AG10803 (cell line): ENCODE data around the gene PPM1G.
A peak's percentile ranks its signal among the peaks of the same experiment; 100 is the strongest.

Experiments used
- DNase-seq: peaks from one replicate; pipeline ENCODE4 v3.0.0; 2010; ENCODE audit warnings: low read depth
- H3K4me3 ChIP-seq: 2 replicates; pipeline ENCODE4 v1.5.1; 2011; ENCODE audit warnings: mild to moderate bottlenecking, low read length, control low read depth
- TF ChIP-seq, protein P1 (sequence below): conservative IDR thresholded peaks from 2 replicates; pipeline ENCODE4 v1.5.1; 2011; ENCODE audit warnings: mild to moderate bottlenecking, low read length, control low read depth, inconsistent platforms

Gene PPM1G

DNA sequence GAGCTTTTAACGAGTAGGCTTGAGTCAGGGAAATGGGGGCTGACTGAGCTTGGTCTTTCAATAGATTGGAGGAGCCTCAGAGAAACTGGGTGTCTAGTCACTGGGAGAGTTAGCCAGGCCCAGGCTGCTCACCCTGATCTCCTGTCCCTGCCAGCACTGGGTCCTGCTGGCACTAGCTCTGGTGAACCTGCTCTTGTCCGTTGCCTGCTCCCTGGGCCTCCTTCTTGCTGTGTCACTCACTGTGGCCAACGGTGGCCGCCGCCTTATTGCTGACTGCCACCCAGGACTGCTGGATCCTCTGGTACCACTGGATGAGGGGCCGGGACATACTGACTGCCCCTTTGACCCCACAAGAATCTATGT, 33.5 kb upstream of the PPM1G start:
- DNase-seq, result no peak
- H3K4me3 ChIP-seq, result no peak overlapping the region
- TF ChIP-seq, protein P1, sequence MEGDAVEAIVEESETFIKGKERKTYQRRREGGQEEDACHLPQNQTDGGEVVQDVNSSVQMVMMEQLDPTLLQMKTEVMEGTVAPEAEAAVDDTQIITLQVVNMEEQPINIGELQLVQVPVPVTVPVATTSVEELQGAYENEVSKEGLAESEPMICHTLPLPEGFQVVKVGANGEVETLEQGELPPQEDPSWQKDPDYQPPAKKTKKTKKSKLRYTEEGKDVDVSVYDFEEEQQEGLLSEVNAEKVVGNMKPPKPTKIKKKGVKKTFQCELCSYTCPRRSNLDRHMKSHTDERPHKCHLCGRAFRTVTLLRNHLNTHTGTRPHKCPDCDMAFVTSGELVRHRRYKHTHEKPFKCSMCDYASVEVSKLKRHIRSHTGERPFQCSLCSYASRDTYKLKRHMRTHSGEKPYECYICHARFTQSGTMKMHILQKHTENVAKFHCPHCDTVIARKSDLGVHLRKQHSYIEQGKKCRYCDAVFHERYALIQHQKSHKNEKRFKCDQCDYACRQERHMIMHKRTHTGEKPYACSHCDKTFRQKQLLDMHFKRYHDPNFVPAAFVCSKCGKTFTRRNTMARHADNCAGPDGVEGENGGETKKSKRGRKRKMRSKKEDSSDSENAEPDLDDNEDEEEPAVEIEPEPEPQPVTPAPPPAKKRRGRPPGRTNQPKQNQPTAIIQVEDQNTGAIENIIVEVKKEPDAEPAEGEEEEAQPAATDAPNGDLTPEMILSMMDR, result no peak

- DNase-seq, result no peak
- TF ChIP-seq, protein P1, result no peak
- H3K4me3 ChIP-seq, result no peak within 1 kb of the TSS
These were observed 32.8 kb upstream of the PPM1G start, which contains the start of gene KRTCAP3 for GRCh38 chr2:27441958-27442919. Gene KRTCAP3, plus strand, starts transcription at chr2:27442381. Its CDS starts 32 bp downstream, at chr2:27442413.

- no peak for DNase-seq
- TF ChIP-seq, protein P1, result no peak
- no peak overlapping the region for H3K4me3 ChIP-seq
These were observed 32.0 kb upstream of the PPM1G start for GRCh38 chr2:27441226-27441926.

- no peak for DNase-seq
- H3K4me3 ChIP-seq, result no peak overlapping the region
- TF ChIP-seq, protein P1, result no peak
These were observed 26.2 kb upstream of the PPM1G start for GRCh38 chr2:27435628-27436027.

- no peak overlapping the region for H3K4me3 ChIP-seq
- TF ChIP-seq, protein P1, result no peak
- DNase-seq, result peak; percentile 33
These were observed 22.0 kb upstream of the PPM1G start for GRCh38 chr2:27431395-27431794.

DNA sequence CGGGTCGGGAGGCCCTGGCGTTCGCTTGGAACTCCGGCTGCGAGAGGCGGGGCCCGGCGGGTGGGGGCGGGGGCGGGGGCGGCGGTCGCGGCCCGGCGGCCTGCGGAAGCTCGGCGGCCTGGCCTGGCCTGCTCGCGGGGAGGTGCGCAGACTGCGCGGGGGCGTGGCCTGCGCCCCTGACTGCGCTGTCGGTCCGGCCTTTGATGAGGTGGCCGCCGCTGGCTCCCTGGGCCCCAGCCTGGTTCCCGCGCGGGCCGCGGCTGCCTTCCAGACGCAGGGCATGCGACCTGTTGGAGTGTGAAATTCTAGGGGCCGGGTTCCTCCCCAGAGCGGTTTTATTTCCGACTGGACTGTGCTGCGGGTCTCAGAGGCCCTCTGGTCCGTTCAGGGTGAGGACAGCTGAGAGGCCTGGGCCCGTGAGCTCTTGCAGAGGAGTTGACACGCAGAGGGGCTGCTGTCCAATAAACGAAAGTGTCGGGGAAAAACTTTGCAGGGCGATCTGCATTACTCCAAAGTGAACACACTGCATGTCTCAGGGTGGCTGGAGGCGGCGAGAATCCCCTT, 19.7 kb upstream of the PPM1G start:
- H3K4me3 ChIP-seq, result peak overlapping the region; percentile 85
- peak; percentile 84 for DNase-seq
- TF ChIP-seq, protein P1, result no peak
